AG04449 (cell line): Measurements from ENCODE around the gene WNT4.

ENCODE experiments used
- CTCF ChIA-PET: fragments of 350-600 bp; formaldehyde crosslinking; extraction: SDS; loops from one replicate; lab custom pipeline; 2021; ENCODE audit warnings: antibody characterized with exemption; lab: Yijun Ruan, JAX
- POLR2A ChIA-PET: fragments of 400-600, 350-600 bp; formaldehyde crosslinking; extraction: SDS; loops from one replicate; lab custom pipeline; 2020; ENCODE audit warnings: antibody characterized with exemption, inconsistent platforms; lab: Yijun Ruan, JAX
- DNase-seq: peaks from one replicate; pipeline ENCODE4 v3.0.0-alpha.2; 2010; ENCODE audit warnings: low read depth, low spot score
- H3K4me3 ChIP-seq: 2 replicates; pipeline ENCODE4 v1.5.1; 2011; ENCODE audit warnings: low read depth, mild to moderate bottlenecking, control low read depth, low read length
- CTCF ChIP-seq: IDR thresholded peaks from one replicate; pipeline ENCODE4 v1.5.1; 2011; ENCODE audit warnings: mild to moderate bottlenecking, moderate library complexity, low read length, control low read depth, inconsistent platforms; ENCODE audit not compliant: insufficient read depth; ENCODE audit errors: missing control alignments

WNT4 gene

GRCh38 chr1:22176258-22176657, 33.4 kb upstream of the WNT4 start:
- H3K4me3 ChIP-seq = no peak overlapping the region
- TF ChIP-seq CTCF = no peak
- DNase-seq = no peak
- POLR2A ChIA-PET = no interaction called here
- CTCF ChIA-PET = no interaction called here

- H3K4me3 ChIP-seq = no peak overlapping the region
- no peak for DNase-seq
- no peak for TF ChIP-seq CTCF
- POLR2A ChIA-PET = no interaction called here
- CTCF ChIA-PET = no interaction called here
Measured at GRCh38 chr1:22174446-22175220, 31.7 kb upstream of the WNT4 start.

GRCh38 chr1:22171951-22172715, 29.2 kb upstream of the WNT4 start:
- DNase-seq = no peak
- no peak for TF ChIP-seq CTCF
- no peak overlapping the region for H3K4me3 ChIP-seq
- POLR2A ChIA-PET = no interaction called here
- CTCF ChIA-PET = no interaction called here

GRCh38 chr1:22169816-22170215, 26.9 kb upstream of the WNT4 start:
- ChIA-PET CTCF (interaction anchor here (1.0 kb wide), 1 partner anchor 38 kb away, joined by 3 read pairs; no protein-coding TSS in a partner anchor), POLR2A (no interaction called here)
- TF ChIP-seq CTCF = no peak
- no peak for DNase-seq
- H3K4me3 ChIP-seq = no peak overlapping the region

- ChIA-PET CTCF (no interaction called here), POLR2A (no interaction called here)
- TF ChIP-seq CTCF = no peak
- no peak overlapping the region for H3K4me3 ChIP-seq
- DNase-seq = no peak
Measured at GRCh38 chr1:22168412-22168973, 25.6 kb upstream of the WNT4 start.

GRCh38 chr1:22166439-22166838, 23.5 kb upstream of the WNT4 start:
- no peak for DNase-seq
- POLR2A ChIA-PET = no interaction called here
- H3K4me3 ChIP-seq = no peak overlapping the region
- CTCF ChIA-PET = interaction anchor here (1.1 kb wide), 1 partner anchor 163 kb away, joined by 3 read pairs; no protein-coding TSS in a partner anchor
- TF ChIP-seq CTCF = no peak
